Hematopoietic multipotent progenitor cell treated with erythropoietin and hydrocortisone succinate and interleukin-3 and kit ligand, for 17 days (in vitro differentiated cells): ENCODE measurements around the gene MBOAT2.
"Not testable (repeated sequence)": the region's sequence is repeated elsewhere in the genome, so short reads cannot be mapped to it uniquely, and the experiment has no call there.

Experiments used
- DNase-seq: peaks from one replicate; pipeline ENCODE4 v3.0.0-alpha.2; 2015; ENCODE audit warnings: low spot score

The MBOAT2 gene

GRCh38 chr2:8993196-8993901, 10.1 kb downstream of the MBOAT2 start:
- DNase-seq = no peak

DNA sequence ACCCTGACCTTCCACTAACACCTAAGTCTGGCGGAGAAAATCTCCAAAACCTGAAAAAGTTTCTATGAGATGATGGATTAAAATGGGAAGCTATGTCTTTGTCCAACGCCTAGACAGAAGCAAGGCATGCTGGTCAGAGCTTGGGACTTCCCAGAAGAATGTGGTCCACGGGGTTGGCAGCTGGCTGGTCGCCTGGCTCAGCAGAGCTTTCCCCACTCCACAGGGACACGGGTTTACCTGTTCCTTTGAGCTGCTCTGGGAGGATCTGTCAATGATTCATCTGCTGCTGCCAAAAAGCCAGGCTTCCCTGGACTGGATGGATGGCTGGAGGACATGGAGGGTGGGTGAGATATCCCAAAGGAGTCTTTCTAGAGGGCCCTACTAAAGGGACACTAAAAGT, 10.8 kb downstream of the MBOAT2 start:
- no peak for DNase-seq

DNA sequence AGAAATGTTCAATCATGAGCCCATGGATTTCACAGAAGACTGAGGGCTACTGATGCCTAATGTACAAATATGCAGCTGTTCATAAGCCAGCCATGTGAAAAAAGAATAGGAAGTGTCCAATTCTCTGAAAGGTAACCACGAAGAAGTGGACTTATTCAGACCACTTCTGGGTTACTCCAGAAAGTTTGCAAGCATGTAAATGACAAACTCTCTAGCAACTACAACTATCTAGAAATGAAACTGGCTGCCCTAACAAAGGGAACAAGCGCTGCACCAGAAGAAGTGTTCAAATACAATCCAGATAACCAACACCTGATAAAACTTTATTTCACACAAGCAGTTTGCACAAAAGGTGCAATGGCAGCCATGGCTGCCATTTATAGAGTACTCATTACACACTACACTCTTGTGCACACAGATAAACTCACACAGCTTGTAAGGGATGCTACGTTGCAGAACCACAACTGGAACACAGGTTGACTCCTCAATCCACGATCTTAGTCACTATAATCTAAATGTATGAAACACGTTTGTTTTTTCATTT, 13.9 kb downstream of the MBOAT2 start:
- no peak for DNase-seq

DNA sequence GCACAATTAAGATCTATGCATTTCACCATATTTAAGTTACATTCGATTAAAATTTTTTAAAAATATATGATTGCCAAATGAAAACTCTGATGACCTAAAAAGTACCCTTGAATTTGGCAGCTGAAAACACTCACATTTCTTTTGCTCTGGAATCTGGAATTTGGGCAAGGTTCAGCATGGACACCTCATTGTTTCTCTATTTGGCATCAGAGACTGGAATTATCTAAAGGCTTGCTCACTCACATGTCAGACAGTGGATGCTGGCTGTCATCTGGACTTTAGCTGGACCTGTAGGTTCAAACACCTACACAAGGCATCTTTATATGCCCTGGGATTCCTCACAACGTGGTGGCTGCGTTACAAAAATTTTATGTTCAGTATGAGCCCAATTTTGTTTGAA, 16.1 kb downstream of the MBOAT2 start:
- DNase-seq = no peak

GRCh38 chr2:8986327-8986976, 17.0 kb downstream of the MBOAT2 start:
- DNase-seq = peak; percentile 62

DNA sequence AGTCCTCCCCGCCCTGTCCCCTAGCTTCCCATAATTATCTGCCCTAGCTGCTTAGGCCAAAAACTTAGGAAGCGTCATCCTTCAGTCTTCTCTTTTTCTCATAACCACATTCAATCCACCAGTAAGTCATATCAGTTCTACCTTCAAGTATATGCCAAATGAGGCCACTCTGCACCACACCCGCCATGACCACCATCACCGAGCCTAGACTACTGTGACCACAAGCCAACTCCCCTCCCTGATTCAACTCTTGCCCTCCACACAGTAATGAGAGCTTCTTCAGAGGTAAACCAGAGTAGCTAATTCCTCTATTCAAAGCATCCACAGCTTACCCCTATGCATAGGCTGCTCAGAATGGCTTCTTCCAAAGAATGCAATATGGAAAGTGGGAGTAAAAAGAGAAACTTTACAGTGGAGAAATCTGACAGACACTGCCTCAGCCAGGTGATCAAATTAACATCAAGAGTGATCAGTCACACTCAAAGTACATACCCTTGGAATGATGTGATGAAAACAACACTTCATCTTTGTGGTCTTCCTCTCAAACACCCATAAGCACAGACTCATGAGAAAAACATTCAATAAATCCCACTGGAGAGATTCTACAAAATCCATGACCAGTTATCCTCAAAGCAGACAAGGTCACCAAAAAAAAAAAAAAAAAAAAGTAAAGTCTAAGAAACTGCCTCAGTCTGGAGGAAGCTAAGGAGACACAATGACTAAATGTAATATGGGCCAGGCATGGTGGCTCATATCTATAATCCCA, 17.7 kb downstream of the MBOAT2 start:
- no peak for DNase-seq

DNA sequence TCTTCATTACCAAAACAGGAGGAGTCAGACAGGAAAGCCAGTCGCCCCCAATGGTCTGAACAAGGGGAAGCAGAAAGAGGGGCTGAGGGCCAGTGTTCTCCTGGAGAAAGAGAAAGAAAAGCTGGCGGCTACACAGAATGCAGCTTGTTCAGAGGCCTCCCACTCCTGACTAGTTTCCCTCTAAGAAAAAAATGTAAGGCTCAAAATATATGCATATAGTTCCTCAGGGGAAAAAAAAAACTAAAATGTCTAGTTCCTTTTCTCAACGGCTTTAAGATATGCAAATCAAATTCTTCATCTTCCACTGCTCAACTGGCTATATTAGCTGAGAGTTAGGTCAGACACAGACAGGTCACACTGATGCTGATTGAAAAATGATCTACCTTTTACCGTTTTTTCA, 18.6 kb downstream of the MBOAT2 start:
- DNase-seq = no peak

GRCh38 chr2:8984157-8984556, 19.3 kb downstream of the MBOAT2 start:
- DNase-seq = no peak

GRCh38 chr2:8983571-8983970, 19.9 kb downstream of the MBOAT2 start:
- no peak for DNase-seq

GRCh38 chr2:8981876-8982275, 21.6 kb downstream of the MBOAT2 start:
- no peak for DNase-seq

- DNase-seq = no peak
These were observed 23.4 kb downstream of the MBOAT2 start for GRCh38 chr2:8980096-8980495.

DNA sequence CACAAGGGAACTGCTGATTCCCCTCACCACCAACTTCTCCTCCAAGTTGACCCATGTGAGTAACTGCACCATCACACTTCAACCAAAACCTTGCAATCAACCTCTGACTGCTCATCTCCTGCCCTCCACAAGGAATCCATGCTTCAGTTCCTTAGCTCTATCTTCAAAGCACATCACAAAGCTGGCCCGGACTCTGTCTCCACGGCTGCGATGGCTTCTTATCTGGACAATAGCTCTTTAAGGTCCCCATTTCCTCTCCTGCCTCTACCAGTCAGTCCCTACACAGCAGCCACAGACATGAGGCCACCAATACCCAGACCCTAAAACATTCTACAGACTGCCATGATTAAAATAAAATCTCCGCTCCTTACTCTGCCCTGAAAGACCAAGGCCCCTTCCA, 25.7 kb downstream of the MBOAT2 start:
- no peak for DNase-seq

- peak; percentile 52 for DNase-seq
These were observed 26.8 kb downstream of the MBOAT2 start for GRCh38 chr2:8976442-8977259.

DNA sequence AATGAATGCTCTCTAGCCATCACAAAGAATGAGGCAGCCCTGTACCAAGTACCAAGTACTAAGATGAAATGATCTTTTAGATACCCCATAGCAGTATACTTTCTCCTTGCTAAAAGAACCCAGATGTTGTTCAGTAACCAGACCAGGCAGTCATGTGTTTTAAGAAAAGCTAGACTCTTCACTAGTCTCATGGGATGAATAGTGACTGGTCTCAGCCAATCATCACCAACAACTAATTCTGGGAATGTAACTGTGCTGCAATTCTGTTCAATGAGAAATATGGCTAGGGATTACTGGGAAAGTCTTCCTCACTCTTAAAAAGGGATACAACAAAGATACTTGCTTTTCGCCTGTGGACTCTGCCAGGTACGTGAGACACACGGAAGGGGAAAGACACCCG, 29.5 kb downstream of the MBOAT2 start:
- no peak for DNase-seq

- DNase-seq = not testable (repeated sequence)
These were observed 30.5 kb downstream of the MBOAT2 start for GRCh38 chr2:8973017-8973416.

GRCh38 chr2:8972535-8972934, 30.9 kb downstream of the MBOAT2 start:
- not testable (repeated sequence) for DNase-seq

- not testable (repeated sequence) for DNase-seq
These were observed 34.1 kb downstream of the MBOAT2 start for GRCh38 chr2:8969348-8969747.

- DNase-seq = no peak
These were observed 37.2 kb downstream of the MBOAT2 start for GRCh38 chr2:8966123-8966908.

DNA sequence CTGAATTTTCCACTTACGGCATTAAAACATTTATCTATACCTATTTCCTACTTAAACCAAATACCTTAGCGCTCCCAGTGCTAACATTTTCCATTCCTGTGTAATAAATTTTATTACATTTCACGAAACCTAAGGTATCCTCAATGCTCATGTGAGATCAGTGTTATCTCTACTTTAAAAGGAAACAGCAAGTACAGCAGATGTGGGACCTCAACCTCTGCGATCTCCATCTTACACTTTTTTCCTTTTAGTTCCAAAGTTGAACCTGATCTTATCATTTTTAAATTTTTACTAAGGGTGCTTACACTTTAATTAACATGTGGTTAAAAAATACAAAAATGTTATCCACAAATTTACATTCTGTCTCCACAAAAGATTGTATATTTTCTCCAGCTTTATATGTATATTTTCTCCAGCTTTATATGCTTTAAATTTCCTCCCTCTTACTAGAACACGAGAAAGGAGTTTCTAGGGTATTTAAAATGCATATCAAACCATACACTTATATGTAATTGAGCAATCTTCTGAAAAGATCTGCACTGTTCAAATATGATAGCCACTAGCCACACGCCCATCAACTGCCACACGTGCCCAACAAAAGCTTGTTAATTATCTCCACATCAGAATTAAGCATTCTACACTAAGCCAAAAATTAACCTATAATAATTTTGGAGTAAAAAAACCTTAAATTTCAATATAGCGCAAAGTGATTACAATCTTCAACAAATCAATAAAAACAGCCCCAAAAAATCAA, 38.1 kb downstream of the MBOAT2 start:
- DNase-seq = no peak

DNA sequence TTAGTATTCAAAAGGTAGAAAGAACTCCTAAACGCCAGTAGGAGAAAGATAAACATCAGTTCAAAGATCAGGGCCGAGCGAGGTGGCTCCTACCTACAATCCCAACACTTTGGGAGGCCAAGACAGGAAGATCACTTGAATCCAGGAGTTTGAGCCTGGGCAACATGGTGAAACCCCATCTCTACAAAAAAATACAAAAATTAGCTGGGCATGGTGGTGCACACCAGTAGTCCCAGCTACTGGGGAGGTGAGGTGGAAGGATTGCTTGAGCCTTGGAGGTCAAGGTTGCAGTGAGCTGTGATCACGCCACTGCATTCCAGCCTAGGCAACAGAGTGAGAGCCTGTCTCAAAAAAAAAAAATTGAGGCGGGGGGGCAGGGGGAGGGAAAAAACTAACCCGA, 40.6 kb downstream of the MBOAT2 start:
- no peak for DNase-seq
